GM20000 (cell line): Measurements from ENCODE around the gene ADNP.

ENCODE experiments used
- DNase-seq: peaks from one replicate; pipeline ENCODE4 v3.0.0; 2012; ENCODE audit warnings: low spot score
- TF ChIP-seq, protein P1 (sequence below): IDR thresholded peaks from 2 replicates; pipeline ENCODE4 v1.5.1; 2012; ENCODE audit warnings: mild to moderate bottlenecking, control low read depth; ENCODE audit errors: extremely low read depth, missing control alignments

Gene ADNP

DNA sequence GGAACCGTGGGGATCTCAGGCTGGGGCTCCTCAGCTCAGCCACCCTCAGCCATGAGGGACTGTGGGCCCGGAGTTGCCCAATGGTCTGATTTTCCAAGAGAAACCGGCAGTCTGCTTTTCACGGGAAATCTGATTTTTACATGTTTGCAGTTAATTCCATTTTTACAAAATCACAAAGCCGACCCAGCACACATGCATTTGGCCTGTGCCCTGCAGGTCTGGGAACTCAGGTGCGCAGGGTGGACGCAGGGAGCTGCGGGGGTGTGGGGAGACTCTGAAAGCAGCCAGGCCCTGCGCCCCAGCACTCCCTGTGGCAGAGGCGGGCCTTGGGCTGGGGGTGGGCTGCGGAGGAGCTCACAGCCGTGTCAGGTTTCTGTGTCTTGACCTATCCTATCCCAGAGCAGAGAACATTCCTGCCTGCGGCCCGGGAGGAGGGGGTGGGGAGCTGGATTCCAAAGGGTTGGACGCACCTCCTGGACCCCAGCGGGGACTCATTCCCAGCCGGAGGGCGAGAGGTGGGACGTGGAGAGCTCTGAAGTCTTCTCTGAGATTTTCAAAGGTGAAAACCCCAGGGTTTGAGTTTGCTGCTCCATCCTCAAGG lies 60.6 kb downstream of the ADNP start:
- DNase-seq = no peak
- TF ChIP-seq, protein P1, sequence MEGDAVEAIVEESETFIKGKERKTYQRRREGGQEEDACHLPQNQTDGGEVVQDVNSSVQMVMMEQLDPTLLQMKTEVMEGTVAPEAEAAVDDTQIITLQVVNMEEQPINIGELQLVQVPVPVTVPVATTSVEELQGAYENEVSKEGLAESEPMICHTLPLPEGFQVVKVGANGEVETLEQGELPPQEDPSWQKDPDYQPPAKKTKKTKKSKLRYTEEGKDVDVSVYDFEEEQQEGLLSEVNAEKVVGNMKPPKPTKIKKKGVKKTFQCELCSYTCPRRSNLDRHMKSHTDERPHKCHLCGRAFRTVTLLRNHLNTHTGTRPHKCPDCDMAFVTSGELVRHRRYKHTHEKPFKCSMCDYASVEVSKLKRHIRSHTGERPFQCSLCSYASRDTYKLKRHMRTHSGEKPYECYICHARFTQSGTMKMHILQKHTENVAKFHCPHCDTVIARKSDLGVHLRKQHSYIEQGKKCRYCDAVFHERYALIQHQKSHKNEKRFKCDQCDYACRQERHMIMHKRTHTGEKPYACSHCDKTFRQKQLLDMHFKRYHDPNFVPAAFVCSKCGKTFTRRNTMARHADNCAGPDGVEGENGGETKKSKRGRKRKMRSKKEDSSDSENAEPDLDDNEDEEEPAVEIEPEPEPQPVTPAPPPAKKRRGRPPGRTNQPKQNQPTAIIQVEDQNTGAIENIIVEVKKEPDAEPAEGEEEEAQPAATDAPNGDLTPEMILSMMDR = no peak

DNA sequence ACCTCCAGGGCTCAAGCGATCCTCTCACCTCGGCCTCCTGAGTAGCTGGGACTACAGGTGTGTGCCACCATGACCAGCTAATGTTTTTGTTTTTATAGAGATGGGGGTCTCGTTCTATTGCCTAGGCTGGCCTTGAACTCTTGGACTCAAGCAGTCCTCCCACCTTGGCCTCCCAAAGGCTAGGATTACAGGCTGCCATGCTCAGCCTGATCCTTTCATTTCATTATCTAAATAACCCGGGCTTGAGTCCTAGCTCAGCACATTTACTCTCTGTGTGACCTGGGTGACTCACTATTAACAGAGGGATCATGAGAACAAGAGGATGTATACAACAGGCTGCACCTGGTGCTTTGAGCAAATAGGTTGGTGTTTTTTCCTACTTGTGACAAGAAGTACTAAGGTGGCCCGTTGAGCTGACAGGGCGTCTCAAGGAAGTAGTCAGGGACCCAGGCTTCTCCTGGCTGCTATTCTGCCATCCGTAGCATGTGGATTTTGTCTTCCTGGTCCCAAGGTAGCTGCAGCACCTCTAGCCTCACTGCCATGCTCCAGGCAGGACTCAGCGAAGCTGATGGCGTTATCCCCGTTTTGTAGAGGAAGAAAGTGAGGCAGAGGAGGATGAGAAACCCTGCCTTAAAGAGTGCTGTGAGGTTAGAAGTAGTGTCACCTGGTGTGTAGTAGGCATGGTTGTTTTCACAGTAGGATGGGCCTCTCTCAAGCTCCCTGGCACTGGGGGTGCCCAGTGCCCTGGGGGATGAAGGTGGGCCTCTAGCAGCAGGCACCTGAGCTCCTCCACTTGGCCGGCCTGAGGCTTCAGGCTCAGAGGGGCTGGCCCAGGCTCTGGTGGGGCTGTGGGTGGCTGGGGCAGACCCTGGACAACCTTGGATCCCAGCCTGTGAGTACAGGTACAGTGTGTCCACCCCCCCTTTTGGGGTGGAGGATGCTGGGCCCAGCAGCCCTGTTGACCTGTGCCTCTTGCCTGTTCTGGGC lies 62.4 kb downstream of the ADNP start:
- DNase-seq = no peak

DNA sequence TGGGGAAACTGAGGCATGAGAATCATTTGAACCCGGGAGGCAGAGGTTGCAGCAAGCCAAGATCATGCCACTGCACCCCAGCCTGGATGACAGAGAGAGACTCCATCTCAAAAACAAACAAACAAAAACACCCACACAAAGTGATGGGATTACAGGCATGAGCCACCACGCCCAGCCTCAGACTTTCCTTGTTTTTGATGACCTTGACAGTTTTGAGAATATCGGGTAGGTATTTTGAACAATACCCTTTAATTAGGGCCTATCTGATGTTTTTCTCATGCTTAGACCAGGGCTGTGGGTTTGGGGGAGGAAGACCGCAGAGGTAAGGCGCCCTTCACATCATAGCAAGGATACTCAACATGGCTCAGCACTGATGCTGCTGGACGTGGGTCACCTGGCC lies 63.4 kb downstream of the ADNP start:
- TF ChIP-seq, protein P1 = no peak

More for the DNA sequence above, 62.4 kb downstream of the ADNP start:
- TF ChIP-seq, protein P1 = no peak

DNA sequence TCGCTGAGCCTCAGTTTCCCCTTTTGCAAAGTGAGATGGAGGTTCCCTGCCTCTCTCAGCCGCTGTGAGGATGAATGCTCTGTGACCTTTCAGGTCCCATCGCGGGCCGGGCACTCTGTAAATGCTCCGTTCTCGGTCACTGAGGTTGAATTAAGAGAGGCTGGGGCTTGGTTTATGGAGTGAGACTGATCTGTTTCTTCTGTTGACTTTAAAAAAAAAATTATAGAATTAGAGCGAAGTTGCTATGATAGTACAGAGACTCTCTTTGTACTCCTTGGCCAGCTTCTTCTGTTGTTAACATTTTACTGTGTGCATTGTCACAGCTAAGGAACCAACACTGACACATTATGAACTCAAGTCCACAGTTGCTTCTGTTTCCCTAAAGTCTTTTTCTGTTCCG lies 64.4 kb downstream of the ADNP start:
- DNase-seq = no peak
- TF ChIP-seq, protein P1 = no peak

More for the DNA sequence above, 63.4 kb downstream of the ADNP start:
- no peak for DNase-seq

DNA sequence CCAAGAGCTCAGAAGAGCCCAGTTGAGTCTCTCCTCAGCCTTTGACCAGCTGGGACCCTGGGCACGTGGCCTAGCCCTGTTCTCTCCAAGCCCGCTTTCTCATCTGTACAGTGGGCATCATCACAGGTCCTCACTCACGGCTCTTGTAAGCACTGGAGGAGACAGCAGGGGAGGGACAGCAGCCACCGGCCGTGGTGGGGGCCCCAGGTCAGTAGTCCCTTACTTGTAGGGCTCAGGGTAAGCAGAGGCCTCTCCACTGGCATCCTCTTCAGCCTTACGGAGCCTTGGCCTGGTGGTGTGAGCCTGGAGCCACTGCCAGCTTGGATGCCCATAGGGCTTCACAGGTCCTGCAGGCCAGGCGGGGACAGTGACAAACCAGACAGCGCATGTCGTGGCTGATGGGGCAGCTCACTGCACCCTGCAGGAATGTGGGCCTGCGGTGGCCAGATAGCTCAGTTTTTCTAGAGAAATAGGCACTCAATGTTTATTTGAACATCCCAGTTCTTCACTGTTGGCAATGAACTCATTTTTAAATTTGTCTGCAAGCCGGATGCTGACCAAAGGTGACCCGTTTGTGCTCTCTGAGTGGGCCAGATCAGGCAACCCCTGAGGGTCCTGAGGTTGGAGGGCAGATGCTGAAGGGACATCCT lies 65.1 kb downstream of the ADNP start:
- DNase-seq = no peak
- TF ChIP-seq, protein P1 = no peak

DNA sequence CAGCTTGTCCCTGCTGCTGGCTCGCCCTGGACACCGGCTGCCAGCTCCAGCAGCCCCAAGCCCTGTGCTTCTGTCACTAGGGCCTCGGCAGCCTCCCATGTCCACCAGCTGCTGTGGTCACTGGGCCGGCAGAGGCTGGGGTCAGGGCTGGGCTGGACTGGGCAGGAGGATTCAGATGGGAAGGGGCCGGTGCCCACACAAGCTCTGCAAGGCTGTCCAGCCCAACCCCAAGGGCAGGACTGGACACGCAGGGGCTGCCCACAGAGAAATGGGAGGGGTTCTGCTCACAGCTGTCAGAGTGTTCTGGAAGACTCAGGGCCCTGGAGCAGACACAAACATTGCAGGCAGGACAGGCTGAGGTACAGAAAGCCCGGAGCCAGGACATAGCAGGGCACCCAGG lies 65.6 kb downstream of the ADNP start:
- TF ChIP-seq, protein P1 = no peak

DNA sequence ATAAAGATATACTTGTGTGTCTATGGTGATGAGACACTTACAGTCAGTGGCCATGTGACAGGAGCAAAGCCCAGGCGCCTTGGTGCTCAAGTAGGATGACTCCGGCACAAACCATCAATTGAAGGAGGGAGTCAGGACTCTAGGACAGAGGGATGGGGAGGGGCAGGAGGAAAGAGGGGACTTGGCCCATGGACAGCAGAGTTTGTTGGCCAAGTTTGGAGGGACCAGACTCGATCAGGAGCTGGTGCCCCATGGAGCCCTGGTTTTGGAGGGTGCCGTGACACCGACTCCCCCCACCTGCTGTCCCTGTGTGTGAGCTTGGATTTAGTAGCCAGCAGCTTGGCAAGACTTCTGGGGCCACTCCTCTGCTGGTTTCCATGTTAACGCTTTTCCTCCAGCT lies 66.1 kb downstream of the ADNP start:
- no peak for DNase-seq
- TF ChIP-seq, protein P1 = no peak

More for the DNA sequence above, 65.6 kb downstream of the ADNP start:
- DNase-seq = no peak
